PFSK-1 (cell line): ENCODE data around the gene ALKBH5.

Experiments
- REST ChIP-seq, 2 experiments: IDR thresholded peaks; 2 replicates each; pipeline versions ENCODE4 v1.6.1 to v1.8.0; 2011 to 2012; ENCODE audit warnings: low read depth in 2 of 2, low read length in 2 of 2, control low read depth in 1 of 2, inconsistent platforms in 1 of 2, mild to moderate bottlenecking in 1 of 2, moderate library complexity in 1 of 2; ENCODE audit not compliant: insufficient read depth in 1 of 2
- TAF1 ChIP-seq: IDR thresholded peaks from 2 replicates; pipeline ENCODE4 v1.6.1; 2012; ENCODE audit warnings: low read length, control low read depth, borderline replicate concordance; ENCODE audit not compliant: insufficient read depth

GRCh38 chr17:18224387-18225120 is 40.9 kb downstream of the ALKBH5 start:
- TF ChIP-seq TAF1 (no peak), REST (IDR thresholded peaks at IDR 0.05; ENCODE audit: insufficient read depth in 1 of 2, low read depth in 2 of 2, low read length in 2 of 2) (no peak)
